Dedifferentiated amniotic fluid mesenchymal stem cell (primary cell): ENCODE measurements around the gene COBLL1.

Experiments used
- DNase-seq: peaks from one replicate; pipeline ENCODE4 v3.0.0-alpha.2; 2016; ENCODE audit errors: extremely low spot score

COBLL1 gene

GRCh38 chr2:164823126-164823525, 18.5 kb downstream of the COBLL1 start:
- no peak for DNase-seq

GRCh38 chr2:164821338-164821737, 20.3 kb downstream of the COBLL1 start:
- no peak for DNase-seq

- DNase-seq, result no peak
Observed at GRCh38 chr2:164818149-164819136, 23.2 kb downstream of the COBLL1 start.

GRCh38 chr2:164816900-164817299, 24.7 kb downstream of the COBLL1 start:
- no peak for DNase-seq

GRCh38 chr2:164816046-164816445, 25.6 kb downstream of the COBLL1 start:
- no peak for DNase-seq

- DNase-seq, result no peak
Observed at GRCh38 chr2:164815071-164815793, 26.4 kb downstream of the COBLL1 start.

GRCh38 chr2:164813535-164813934, 28.1 kb downstream of the COBLL1 start:
- no peak for DNase-seq

- no peak for DNase-seq
Observed at GRCh38 chr2:164812378-164812777, 29.2 kb downstream of the COBLL1 start.

GRCh38 chr2:164811819-164812218, 29.8 kb downstream of the COBLL1 start:
- DNase-seq, result no peak

- peak; percentile 48 for DNase-seq
Observed at GRCh38 chr2:164810843-164811242, 30.8 kb downstream of the COBLL1 start.

GRCh38 chr2:164808776-164809175, 32.8 kb downstream of the COBLL1 start:
- peak; percentile 53 for DNase-seq

GRCh38 chr2:164803776-164804466, 37.7 kb downstream of the COBLL1 start:
- DNase-seq, result no peak

GRCh38 chr2:164802095-164802707, 39.4 kb downstream of the COBLL1 start:
- no peak for DNase-seq

GRCh38 chr2:164800572-164800971, 41.1 kb downstream of the COBLL1 start:
- no peak for DNase-seq

- no peak for DNase-seq
Observed at GRCh38 chr2:164797627-164798026, 44.0 kb downstream of the COBLL1 start.

GRCh38 chr2:164796999-164797398, 44.6 kb downstream of the COBLL1 start:
- no peak for DNase-seq

- no peak for DNase-seq
Observed at GRCh38 chr2:164794432-164795231, 47.0 kb downstream of the COBLL1 start.

- DNase-seq, result no peak
Observed at GRCh38 chr2:164794016-164794415, 47.6 kb downstream of the COBLL1 start.

- no peak for DNase-seq
Observed at GRCh38 chr2:164793529-164793928, 48.1 kb downstream of the COBLL1 start.

GRCh38 chr2:164792316-164793170, 49.1 kb downstream of the COBLL1 start:
- no peak for DNase-seq
